GM23338 (cell line): ENCODE measurements around the gene ACOT6. TPM values are rescaled to one million over a fixed set of nuclear protein-coding genes. Genes with fewer than 3 reads are reported as not detected.
A peak's percentile ranks its signal among the peaks of the same experiment; 100 is the strongest.
"Not testable (repeated sequence)": the region's sequence is repeated elsewhere in the genome, so short reads cannot be mapped to it uniquely, and the experiment has no call there.

Source experiments
- ATAC-seq: fragments of 200-7000 bp; cut with Tn5 transposase; 3 replicates; pipeline ENCODE4 v1.9.1; 2020
- DNase-seq: peaks from one replicate; pipeline ENCODE4 v3.0.0-alpha.2; 2015; ENCODE audit warnings: low spot score
- H2AFZ ChIP-seq: fragments of 200-600 bp; sonication (generic); 2 replicates; pipeline ENCODE4 v1.8.0; 2016; ENCODE audit warnings: antibody characterized with exemption, mild to moderate bottlenecking, moderate library complexity
- H3F3A ChIP-seq: fragments of 200-600 bp; sonication (generic); replicated peaks from 2 replicates; pipeline ENCODE4 v1.8.0; 2017; ENCODE audit warnings: antibody characterized with exemption, mixed run types, low read depth
- H3K27ac ChIP-seq: fragments of 200-600 bp; sonication (generic); 2 replicates; pipeline ENCODE4 v1.6.1; 2016; ENCODE audit warnings: low read depth
- H3K27me3 ChIP-seq: fragments of 200-600 bp; sonication (generic); 2 replicates; pipeline ENCODE4 v1.8.0; 2016; ENCODE audit warnings: mild to moderate bottlenecking, mixed run types, moderate library complexity; ENCODE audit not compliant: insufficient read depth
- H3K36me3 ChIP-seq: fragments of 200-600 bp; sonication (generic); 2 replicates; pipeline ENCODE4 v1.8.0; 2016; ENCODE audit warnings: mild to moderate bottlenecking; ENCODE audit not compliant: insufficient read depth
- H3K4me1 ChIP-seq: fragments of 200-600 bp; sonication (generic); 2 replicates; pipeline ENCODE4 v1.8.0; 2016; ENCODE audit warnings: mild to moderate bottlenecking, moderate library complexity; ENCODE audit not compliant: insufficient read depth
- H3K4me2 ChIP-seq: fragments of 200-600 bp; sonication (generic); 2 replicates; pipeline ENCODE4 v1.7.1; 2017; ENCODE audit warnings: mixed run types
- H3K4me3 ChIP-seq: fragments of 200-600 bp; sonication (generic); 2 replicates; pipeline ENCODE4 v1.6.1; 2016; ENCODE audit warnings: mixed run types
- H3K79me2 ChIP-seq: fragments of 200-600 bp; sonication (generic); replicated peaks from 2 replicates; pipeline ENCODE4 v1.8.0; 2017; ENCODE audit warnings: mild to moderate bottlenecking; ENCODE audit not compliant: insufficient read depth
- H3K9me2 ChIP-seq: fragments of 200-600 bp; sonication (generic); 2 replicates; pipeline ENCODE4 v1.8.0; 2017; ENCODE audit not compliant: insufficient read depth
- H4K20me1 ChIP-seq: fragments of 200-600 bp; sonication (generic); replicated peaks from 2 replicates; pipeline ENCODE4 v1.8.0; 2017; ENCODE audit warnings: mild to moderate bottlenecking; ENCODE audit not compliant: insufficient read depth
- H3K27ac Mint-ChIP-seq: 2 replicates; pipeline ENCODE4 v1.8.0; 2020; ENCODE audit warnings: inconsistent platforms, mild to moderate bottlenecking, moderate library complexity, mixed read lengths
- H3K27me3 Mint-ChIP-seq: 3 replicates; pipeline ENCODE4 v1.8.0; 2022; ENCODE audit warnings: low read depth, mild to moderate bottlenecking, moderate library complexity, mixed read lengths, inconsistent platforms; ENCODE audit not compliant: insufficient read depth, poor library complexity
- H3K36me3 Mint-ChIP-seq: 3 replicates; pipeline ENCODE4 v1.8.0; 2021; ENCODE audit warnings: low read depth, mild to moderate bottlenecking, inconsistent platforms, moderate library complexity, mixed read lengths
- H3K4me1 Mint-ChIP-seq: 3 replicates; pipeline ENCODE4 v1.8.0; 2020; ENCODE audit warnings: mild to moderate bottlenecking, inconsistent platforms, mixed read lengths
- H3K4me3 Mint-ChIP-seq: 3 replicates; pipeline ENCODE4 v1.8.0; 2021; ENCODE audit warnings: moderate library complexity, mild to moderate bottlenecking, inconsistent platforms, mixed read lengths
- H3K9me3 Mint-ChIP-seq: 3 replicates; pipeline ENCODE4 v1.8.0; 2020; ENCODE audit warnings: moderate library complexity, mild to moderate bottlenecking, inconsistent platforms, mixed read lengths
- CREB1 ChIP-seq: fragments of 250-450 bp; sonication (Bioruptor Pico); IDR thresholded peaks from 2 replicates; pipeline ENCODE4 v1.5.0; 2020; ENCODE audit warnings: low read depth, mild to moderate bottlenecking, moderate library complexity
- STAT1 ChIP-seq: IDR thresholded peaks from one replicate; pipeline ENCODE4 v1.6.1; 2016; ENCODE audit warnings: antibody characterized with exemption; ENCODE audit not compliant: unreplicated experiment
- ZNF114 ChIP-seq: fragments of 250-450 bp; sonication (Bioruptor Pico); IDR thresholded peaks from 2 replicates; pipeline ENCODE4 v1.5.0; 2020; ENCODE audit warnings: mild to moderate bottlenecking, moderate library complexity
- ZNF331 ChIP-seq: fragments of 250-450 bp; sonication (Bioruptor Pico); IDR thresholded peaks from 2 replicates; pipeline ENCODE4 v1.5.0; 2020; ENCODE audit warnings: low read depth, mild to moderate bottlenecking, moderate library complexity
- polyA plus RNA-seq: library from polyadenylated mRNA; unstranded; fragments of >200 nt; fragmentation: Nextera tagmentation; extraction: Ambion mirVana; gene quantifications from 2 replicates; pipeline ENCODE4 v1.2.1, GENCODE V29; 2016
- total RNA-seq: library from RNA; depleted of rRNA; stranded (reverse); fragments of >200 nt; shearing (Covaris generic); gene quantifications from 2 replicates; pipeline ENCODE4 v1.2.3, GENCODE V29; 2014
- TF ChIP-seq, protein P1 (sequence below), 2 experiments: fragments of 200-600 bp in 1 of 2; sonication (generic) in 1 of 2; conservative IDR thresholded peaks; 2 replicates each; pipeline versions ENCODE4 v1.5.1 to v1.6.1; 2016 to 2017; ENCODE audit warnings: antibody characterized with exemption in 2 of 2, low read depth in 2 of 2, mild to moderate bottlenecking in 2 of 2, moderate library complexity in 1 of 2
- TF ChIP-seq, protein P2 (sequence below): fragments of 250-450 bp; sonication (Bioruptor Pico); IDR thresholded peaks from 2 replicates; pipeline ENCODE4 v1.5.0; 2020; ENCODE audit warnings: mild to moderate bottlenecking, moderate library complexity

ACOT6 gene
- total and polyA plus RNA-seq, 2 experiments from 2014 or later = 0.44 to 0.83 TPM

- DNase-seq = no peak
- H3K27ac Mint-ChIP-seq = no peak overlapping the region
- Histone ChIP-seq H3K27ac (no peak overlapping the region), H3K4me3 (peak overlapping the region; percentile 62), H3K4me1 (peaks cover 13% of the 10 kb centered on the region), H3K36me3 (no peaks in the 10 kb centered on the region; the same call in 1 of the 2 replicates), H2AFZ (no peak overlapping the region), H4K20me1 (no peaks in the 10 kb centered on the region), H3K79me2 (no peaks in the 10 kb centered on the region), H3F3A (peaks cover 9% of the 10 kb centered on the region; the same call in 1 of the 2 replicates), H3K4me2 (peak overlapping the region; percentile 76), H3K27me3 (peaks cover 14% of the 10 kb centered on the region; the same call in 1 of the 2 replicates), H3K9me2 (no peaks in the 10 kb centered on the region)
- H3K36me3 Mint-ChIP-seq = peaks cover 32% of the 10 kb centered on the region
- peaks cover 19% of the 10 kb centered on the region for H3K27me3 Mint-ChIP-seq
- peaks cover 22% of the 10 kb centered on the region for H3K9me3 Mint-ChIP-seq
- peak overlapping the region; percentile 80 for H3K4me3 Mint-ChIP-seq
- H3K4me1 Mint-ChIP-seq = peaks cover 25% of the 10 kb centered on the region
- TF ChIP-seq CREB1 (CRISPR knock-in tag) = no peak
- no peak for TF ChIP-seq ZNF114 (CRISPR knock-in tag)
- TF ChIP-seq STAT1 = no peak
- TF ChIP-seq ZNF331 (CRISPR knock-in tag) = no peak
- TF ChIP-seq, protein P1, sequence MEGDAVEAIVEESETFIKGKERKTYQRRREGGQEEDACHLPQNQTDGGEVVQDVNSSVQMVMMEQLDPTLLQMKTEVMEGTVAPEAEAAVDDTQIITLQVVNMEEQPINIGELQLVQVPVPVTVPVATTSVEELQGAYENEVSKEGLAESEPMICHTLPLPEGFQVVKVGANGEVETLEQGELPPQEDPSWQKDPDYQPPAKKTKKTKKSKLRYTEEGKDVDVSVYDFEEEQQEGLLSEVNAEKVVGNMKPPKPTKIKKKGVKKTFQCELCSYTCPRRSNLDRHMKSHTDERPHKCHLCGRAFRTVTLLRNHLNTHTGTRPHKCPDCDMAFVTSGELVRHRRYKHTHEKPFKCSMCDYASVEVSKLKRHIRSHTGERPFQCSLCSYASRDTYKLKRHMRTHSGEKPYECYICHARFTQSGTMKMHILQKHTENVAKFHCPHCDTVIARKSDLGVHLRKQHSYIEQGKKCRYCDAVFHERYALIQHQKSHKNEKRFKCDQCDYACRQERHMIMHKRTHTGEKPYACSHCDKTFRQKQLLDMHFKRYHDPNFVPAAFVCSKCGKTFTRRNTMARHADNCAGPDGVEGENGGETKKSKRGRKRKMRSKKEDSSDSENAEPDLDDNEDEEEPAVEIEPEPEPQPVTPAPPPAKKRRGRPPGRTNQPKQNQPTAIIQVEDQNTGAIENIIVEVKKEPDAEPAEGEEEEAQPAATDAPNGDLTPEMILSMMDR (conservative IDR thresholded peaks at IDR 0.05; ENCODE audit: low read depth in 2 of 2) = no peak
- ATAC-seq = no peak
Measured at GRCh38 chr14:73567951-73568885, 44.1 kb upstream of the ACOT6 start.

GRCh38 chr14:73568886-73569184 is 43.5 kb upstream of the ACOT6 start:
- Histone ChIP-seq H3K4me2 (peak overlapping the region; percentile 76), H3K4me1 (peaks cover 13% of the 10 kb centered on the region), H3K27me3 (peaks cover 14% of the 10 kb centered on the region; the same call in 1 of the 2 replicates), H3K4me3 (peak overlapping the region; percentile 62), H2AFZ (0 out of 2 replicates have a peak overlapping the region, but pooled peaks have one; percentile 6)
- Mint-ChIP-seq H3K4me1 (peaks cover 25% of the 10 kb centered on the region), H3K9me3 (peaks cover 22% of the 10 kb centered on the region), H3K4me3 (peak overlapping the region; percentile 80), H3K27me3 (peaks cover 19% of the 10 kb centered on the region), H3K27ac (peak overlapping the region; percentile 71), H3K36me3 (peaks cover 37% of the 10 kb centered on the region)
- H4K20me1 ChIP-seq, H3K79me2 ChIP-seq, ATAC-seq, H3K9me2 ChIP-seq, H3K36me3 ChIP-seq, H3K27ac ChIP-seq, DNase-seq, H3F3A ChIP-seq: not testable (repeated sequence)

GRCh38 chr14:73569185-73569958 is 42.9 kb upstream of the ACOT6 start, which contains the start of gene ACOT2:
TSS of gene ACOT2 (plus strand) at chr14:73569213. CDS start at chr14:73569241, 28 bp downstream.
- not testable (repeated sequence) for H3K9me2 ChIP-seq, H4K20me1 ChIP-seq, H3K36me3 ChIP-seq, H3K27ac ChIP-seq, H3F3A ChIP-seq, H3K79me2 ChIP-seq
- peak within 1 kb of the TSS; percentile 62 for H3K4me3 ChIP-seq
- H3K4me1 ChIP-seq = peaks cover 13% of the 10 kb centered on the region
- H3K27me3 ChIP-seq = peaks cover 14% of the 10 kb centered on the region; the same call in 1 of the 2 replicates
- Mint-ChIP-seq H3K4me3 (peak within 1 kb of the TSS; percentile 80), H3K4me1 (peaks cover 25% of the 10 kb centered on the region), H3K9me3 (peaks cover 22% of the 10 kb centered on the region), H3K36me3 (peaks cover 40% of the 10 kb centered on the region), H3K27me3 (peaks cover 19% of the 10 kb centered on the region), H3K27ac (peak within 1 kb of the TSS; percentile 71)
- ATAC-seq (peak; percentile 67), DNase-seq (peak; percentile 88)
- peak within 1 kb of the TSS; percentile 69 for H2AFZ ChIP-seq
- H3K4me2 ChIP-seq = peak within 1 kb of the TSS; percentile 76
- TF ChIP-seq, protein P2, sequence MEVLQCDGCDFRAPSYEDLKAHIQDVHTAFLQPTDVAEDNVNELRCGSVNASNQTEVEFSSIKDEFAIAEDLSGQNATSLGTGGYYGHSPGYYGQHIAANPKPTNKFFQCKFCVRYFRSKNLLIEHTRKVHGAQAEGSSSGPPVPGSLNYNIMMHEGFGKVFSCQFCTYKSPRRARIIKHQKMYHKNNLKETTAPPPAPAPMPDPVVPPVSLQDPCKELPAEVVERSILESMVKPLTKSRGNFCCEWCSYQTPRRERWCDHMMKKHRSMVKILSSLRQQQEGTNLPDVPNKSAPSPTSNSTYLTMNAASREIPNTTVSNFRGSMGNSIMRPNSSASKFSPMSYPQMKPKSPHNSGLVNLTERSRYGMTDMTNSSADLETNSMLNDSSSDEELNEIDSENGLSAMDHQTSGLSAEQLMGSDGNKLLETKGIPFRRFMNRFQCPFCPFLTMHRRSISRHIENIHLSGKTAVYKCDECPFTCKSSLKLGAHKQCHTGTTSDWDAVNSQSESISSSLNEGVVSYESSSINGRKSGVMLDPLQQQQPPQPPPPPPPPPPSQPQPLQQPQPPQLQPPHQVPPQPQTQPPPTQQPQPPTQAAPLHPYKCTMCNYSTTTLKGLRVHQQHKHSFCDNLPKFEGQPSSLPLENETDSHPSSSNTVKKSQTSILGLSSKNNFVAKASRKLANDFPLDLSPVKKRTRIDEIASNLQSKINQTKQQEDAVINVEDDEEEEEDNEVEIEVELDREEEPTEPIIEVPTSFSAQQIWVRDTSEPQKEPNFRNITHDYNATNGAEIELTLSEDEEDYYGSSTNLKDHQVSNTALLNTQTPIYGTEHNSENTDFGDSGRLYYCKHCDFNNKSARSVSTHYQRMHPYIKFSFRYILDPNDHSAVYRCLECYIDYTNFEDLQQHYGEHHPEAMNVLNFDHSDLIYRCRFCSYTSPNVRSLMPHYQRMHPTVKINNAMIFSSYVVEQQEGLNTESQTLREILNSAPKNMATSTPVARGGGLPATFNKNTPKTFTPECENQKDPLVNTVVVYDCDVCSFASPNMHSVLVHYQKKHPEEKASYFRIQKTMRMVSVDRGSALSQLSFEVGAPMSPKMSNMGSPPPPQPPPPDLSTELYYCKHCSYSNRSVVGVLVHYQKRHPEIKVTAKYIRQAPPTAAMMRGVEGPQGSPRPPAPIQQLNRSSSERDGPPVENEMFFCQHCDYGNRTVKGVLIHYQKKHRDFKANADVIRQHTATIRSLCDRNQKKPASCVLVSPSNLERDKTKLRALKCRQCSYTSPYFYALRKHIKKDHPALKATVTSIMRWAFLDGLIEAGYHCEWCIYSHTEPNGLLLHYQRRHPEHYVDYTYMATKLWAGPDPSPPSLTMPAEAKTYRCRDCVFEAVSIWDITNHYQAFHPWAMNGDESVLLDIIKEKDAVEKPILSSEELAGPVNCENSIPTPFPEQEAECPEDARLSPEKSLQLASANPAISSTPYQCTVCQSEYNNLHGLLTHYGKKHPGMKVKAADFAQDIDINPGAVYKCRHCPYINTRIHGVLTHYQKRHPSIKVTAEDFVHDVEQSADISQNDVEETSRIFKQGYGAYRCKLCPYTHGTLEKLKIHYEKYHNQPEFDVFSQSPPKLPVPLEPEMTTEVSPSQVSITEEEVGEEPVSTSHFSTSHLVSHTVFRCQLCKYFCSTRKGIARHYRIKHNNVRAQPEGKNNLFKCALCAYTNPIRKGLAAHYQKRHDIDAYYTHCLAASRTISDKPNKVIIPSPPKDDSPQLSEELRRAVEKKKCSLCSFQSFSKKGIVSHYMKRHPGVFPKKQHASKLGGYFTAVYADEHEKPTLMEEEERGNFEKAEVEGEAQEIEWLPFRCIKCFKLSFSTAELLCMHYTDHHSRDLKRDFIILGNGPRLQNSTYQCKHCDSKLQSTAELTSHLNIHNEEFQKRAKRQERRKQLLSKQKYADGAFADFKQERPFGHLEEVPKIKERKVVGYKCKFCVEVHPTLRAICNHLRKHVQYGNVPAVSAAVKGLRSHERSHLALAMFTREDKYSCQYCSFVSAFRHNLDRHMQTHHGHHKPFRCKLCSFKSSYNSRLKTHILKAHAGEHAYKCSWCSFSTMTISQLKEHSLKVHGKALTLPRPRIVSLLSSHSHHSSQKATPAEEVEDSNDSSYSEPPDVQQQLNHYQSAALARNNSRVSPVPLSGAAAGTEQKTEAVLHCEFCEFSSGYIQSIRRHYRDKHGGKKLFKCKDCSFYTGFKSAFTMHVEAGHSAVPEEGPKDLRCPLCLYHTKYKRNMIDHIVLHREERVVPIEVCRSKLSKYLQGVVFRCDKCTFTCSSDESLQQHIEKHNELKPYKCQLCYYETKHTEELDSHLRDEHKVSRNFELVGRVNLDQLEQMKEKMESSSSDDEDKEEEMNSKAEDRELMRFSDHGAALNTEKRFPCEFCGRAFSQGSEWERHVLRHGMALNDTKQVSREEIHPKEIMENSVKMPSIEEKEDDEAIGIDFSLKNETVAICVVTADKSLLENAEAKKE (CRISPR knock-in tag) = 0 out of 2 replicates have a peak, but pooled peaks have one; percentile 22
